ENCODE results near the gene BRIP1.

The BRIP1 gene

GRCh38 chr17:61805399-61805798, 57.9 kb downstream of the BRIP1 start:
- POLR2A ChIA-PET = no interaction called here

GRCh38 chr17:61803796-61804195, 59.5 kb downstream of the BRIP1 start:
- CTCF ChIA-PET = interaction anchor here (0.6 kb wide), 1 partner anchor 1643 kb away, joined by 4 read pairs; no protein-coding TSS in a partner anchor
- Histone ChIP-seq H3K27ac (ENCODE audit: extremely low read depth, low read depth, low read length) (no peak overlapping the region), H3K36me3 (ENCODE audit: control insufficient read depth in 2 of 2, insufficient read depth in 1 of 2, low read length in 2 of 2) (peaks cover 40 to 58% of the 10 kb centered on the region in 2 experiments), H3K4me3 (ENCODE audit: low read depth, low read length) (no peak overlapping the region), H3K9me3 (ENCODE audit: control insufficient read depth, insufficient read depth, low read depth, low read length) (no peaks in the 10 kb centered on the region), H3K4me1 (ENCODE audit: control insufficient read depth, insufficient read depth, low read length) (peaks cover 4% of the 10 kb centered on the region)
- TF ChIP-seq SALL2 (tag by site-specific recombination; IDR thresholded peaks at IDR 0.05; ENCODE audit: borderline replicate concordance) (no peak), ZSCAN23 (tag by site-specific recombination; IDR thresholded peaks at IDR 0.05) (no peak), BCL6B (tag by site-specific recombination; IDR thresholded peaks at IDR 0.05) (no peak), ZNF521 (tag by site-specific recombination; IDR thresholded peaks at IDR 0.05) (no peak), ZBTB7A (tag by site-specific recombination; IDR thresholded peaks at IDR 0.05; ENCODE audit: low read depth) (no peak), ZNF18 (tag by site-specific recombination; IDR thresholded peaks at IDR 0.05) (no peak), ZNF239 (tag by site-specific recombination; IDR thresholded peaks at IDR 0.05) (no peak), ZNF571 (tag by site-specific recombination; IDR thresholded peaks at IDR 0.05) (no peak), ZNF747 (tag by site-specific recombination; IDR thresholded peaks at IDR 0.05) (no peak), REPIN1 (tag by site-specific recombination; IDR thresholded peaks at IDR 0.05; ENCODE audit: low read depth) (no peak), ZNF629 (tag by site-specific recombination; IDR thresholded peaks at IDR 0.05) (no peak), ZNF23 (tag by site-specific recombination; IDR thresholded peaks at IDR 0.05; ENCODE audit: borderline replicate concordance) (no peak), ZNF148 (tag by site-specific recombination; IDR thresholded peaks at IDR 0.05; ENCODE audit: borderline replicate concordance) (no peak)
- POLR2A ChIA-PET = no interaction called here

More at GRCh38 chr17:61805399-61805798, 57.9 kb downstream of the BRIP1 start:
- TF ChIP-seq ZNF248 (tag by site-specific recombination; IDR thresholded peaks at IDR 0.05) (no peak), ZNF426 (tag by site-specific recombination; IDR thresholded peaks at IDR 0.05) (0 out of 2 replicates have a peak, but pooled peaks have one; percentile 8)
- H3K9me3 ChIP-seq (ENCODE audit: control insufficient read depth, insufficient read depth, low read depth, low read length) = no peaks in the 10 kb centered on the region
- peaks cover 10% of the 10 kb centered on the region for H3K4me1 ChIP-seq (ENCODE audit: control insufficient read depth, insufficient read depth, low read length)
- H3K4me3 ChIP-seq (ENCODE audit: low read depth, low read length) = no peak overlapping the region
- no peak overlapping the region for H3K27ac ChIP-seq (ENCODE audit: extremely low read depth, low read depth, low read length)
- peaks cover 26 to 48% of the 10 kb centered on the region in 2 experiments for H3K36me3 ChIP-seq (ENCODE audit: control insufficient read depth in 2 of 2, insufficient read depth in 1 of 2, low read length in 2 of 2)
- CTCF ChIA-PET = interaction anchor here (0.7 to 0.9 kb wide), 2 partner anchors 73 to 393 kb away, joined by 3 to 4 read pairs; no protein-coding TSS in a partner anchor

- TF ChIP-seq ZNF660 (tag by site-specific recombination; IDR thresholded peaks at IDR 0.05) (no peak), EGR2 (tag by site-specific recombination; IDR thresholded peaks at IDR 0.05; ENCODE audit: low read depth) (no peak)
- peaks cover 4% of the 10 kb centered on the region for H3K4me1 ChIP-seq (ENCODE audit: control insufficient read depth, insufficient read depth, low read length)
- no peaks in the 10 kb centered on the region for H3K9me3 ChIP-seq (ENCODE audit: control insufficient read depth, insufficient read depth, low read depth, low read length)
- peaks cover 39 to 58% of the 10 kb centered on the region in 2 experiments for H3K36me3 ChIP-seq (ENCODE audit: control insufficient read depth in 2 of 2, insufficient read depth in 1 of 2, low read length in 2 of 2)
- POLR2A ChIA-PET = no interaction called here
- CTCF ChIA-PET = no interaction called here
- no peak overlapping the region for H3K27ac ChIP-seq (ENCODE audit: extremely low read depth, low read depth, low read length)
- no peak overlapping the region for H3K4me3 ChIP-seq (ENCODE audit: low read depth, low read length)
These were observed 60.1 kb downstream of the BRIP1 start for GRCh38 chr17:61803216-61803615.
